HepG2 (cell line): ENCODE results near the gene TPRN. TPM values are rescaled to one million over a fixed set of nuclear protein-coding genes. Genes with fewer than 3 reads are reported as not detected.

Experiments used
- ATAC-seq: fragments of 200-7000 bp; cut with Tn5 transposase; 3 replicates; pipeline ENCODE4 v1.9.1; 2020; ENCODE audit warnings: mild to moderate bottlenecking, moderate library complexity
- BruUV-seq: library from RNA; stranded (reverse); fragments of 400-500 nt; replicated peaks from 2 replicates; lab custom pipeline; 2021; lab: Mats Ljungman, UMichigan
- CTCF ChIA-PET: fragments of 300-600 bp; formaldehyde crosslinking; extraction: SDS; loops from one replicate; lab custom pipeline; 2021; ENCODE audit warnings: low total read pairs, inconsistent platforms, low intra/inter-chr PET ratio; lab: Yijun Ruan, JAX
- POLR2A ChIA-PET: fragments of 350-600 bp; sonication (Branson Sonifier 250); formaldehyde crosslinking; loops from one replicate; lab custom pipeline; 2020; ENCODE audit warnings: antibody characterized with exemption, inconsistent platforms; lab: Yijun Ruan, JAX
- DNase-seq: peaks from one replicate; pipeline ENCODE4 v3.0.0-alpha.2; 2015; ENCODE audit warnings: low spot score
- FAIRE-seq: peaks from 3 replicates; lab custom pipeline; 2011; peaks lifted over from hg19 to GRCh38; lab: Jason Lieb, UNC
- H2AFZ ChIP-seq: one replicate; pipeline ENCODE4 v1.6.1; 2011; ENCODE audit warnings: low read length, inconsistent platforms
- H3K27ac ChIP-seq: fragments of 300-600 bp; 3 replicates; pipeline ENCODE4 v1.8.0; 2011; ENCODE audit warnings: mixed run types, mild to moderate bottlenecking, mixed read lengths, low read length, inconsistent platforms; ENCODE audit not compliant: insufficient read depth; ENCODE audit errors: extremely low read length
- H3K27me3 ChIP-seq, 2 experiments: fragments of 200-600 bp in 1 of 2; 2 replicates in 1 of 2; 3 replicates in 1 of 2; pipeline versions ENCODE4 v1.6.0 to v1.8.0; 2011; ENCODE audit warnings: low read length in 2 of 2, mild to moderate bottlenecking in 2 of 2, moderate library complexity in 2 of 2, inconsistent platforms in 1 of 2; ENCODE audit not compliant: insufficient read depth in 2 of 2, control insufficient read depth in 1 of 2
- H3K36me3 ChIP-seq, 2 experiments: fragments of 200-600 bp in 1 of 2; replicated peaks in 1 of 2; 2 replicates in 1 of 2; 3 replicates in 1 of 2; pipeline versions ENCODE4 v1.5.1 to v1.8.0; 2011; ENCODE audit warnings: low read length in 2 of 2, inconsistent platforms in 1 of 2; ENCODE audit not compliant: insufficient read depth in 2 of 2, control insufficient read depth in 1 of 2
- H3K4me1 ChIP-seq: 2 replicates; pipeline ENCODE4 v1.5.1; 2012; ENCODE audit warnings: low read length, inconsistent platforms; ENCODE audit not compliant: insufficient read depth
- H3K4me2 ChIP-seq: 2 replicates; pipeline ENCODE4 v1.6.0; 2011; ENCODE audit warnings: low read depth, low read length, inconsistent platforms
- H3K4me3 ChIP-seq, 3 experiments: fragments of 200-600 bp in 1 of 3; sonication (generic), shearing (Covaris generic) in 1 of 3; replicated peaks in 1 of 3; 2 replicates each; pipeline ENCODE4 v1.5.1; 2011 to 2016; ENCODE audit warnings: low read length in 3 of 3, inconsistent platforms in 2 of 3, low read depth in 2 of 3, mild to moderate bottlenecking in 2 of 3, control low read depth in 1 of 3, mixed read lengths in 1 of 3; ENCODE audit not compliant: insufficient read depth in 1 of 3
- H3K79me2 ChIP-seq: one replicate; pipeline ENCODE4 v1.6.1; 2011; ENCODE audit warnings: low read length, inconsistent platforms; ENCODE audit not compliant: insufficient read depth
- H3K9ac ChIP-seq: 2 replicates; pipeline ENCODE4 v1.6.0; 2011; ENCODE audit warnings: mild to moderate bottlenecking, low read depth, low read length, inconsistent platforms; ENCODE audit not compliant: insufficient read depth
- H3K9me3 ChIP-seq: 2 replicates; pipeline ENCODE4 v1.5.1; 2012; ENCODE audit warnings: mild to moderate bottlenecking, low read length
- H4K20me1 ChIP-seq: 2 replicates; pipeline ENCODE4 v1.6.0; 2011; ENCODE audit warnings: inconsistent platforms, mild to moderate bottlenecking, low read length, moderate library complexity; ENCODE audit not compliant: insufficient read depth
- ATF7 ChIP-seq, 2 experiments: fragments of 450-650 bp in 1 of 2; sonication (generic) in 1 of 2; formaldehyde crosslinking in 1 of 2; IDR thresholded peaks; 2 replicates each; pipeline versions ENCODE4 v1.4.0 to v1.6.1; 2016 to 2020; ENCODE audit warnings: antibody characterized with exemption in 1 of 2, mild to moderate bottlenecking in 1 of 2, missing genetic modification reagents in 1 of 2
- ESRRA ChIP-seq: sonication (generic); formaldehyde crosslinking; IDR thresholded peaks from 2 replicates; pipeline ENCODE4 v1.5.1; 2020; ENCODE audit warnings: mild to moderate bottlenecking, low read depth, missing genetic modification reagents
- GABPA ChIP-seq, 2 experiments: IDR thresholded peaks; 2 replicates each; pipeline ENCODE4 v1.6.1; 2011 to 2016; ENCODE audit warnings: low read depth in 2 of 2, low read length in 1 of 2, missing biosample characterization in 1 of 2, missing genetic modification characterization in 1 of 2
- GATAD1 ChIP-seq: IDR thresholded peaks from 2 replicates; pipeline ENCODE4 v1.6.1; 2016; ENCODE audit warnings: missing genetic modification reagents, missing compliant biosample characterization
- HNF4A ChIP-seq: sonication (generic); formaldehyde crosslinking; IDR thresholded peaks from 2 replicates; pipeline ENCODE4 v1.4.0; 2020; ENCODE audit warnings: missing genetic modification reagents
- KMT2B ChIP-seq: IDR thresholded peaks from 2 replicates; pipeline ENCODE4 v1.6.1; 2016; ENCODE audit warnings: missing genetic modification reagents, missing compliant biosample characterization
- PAWR ChIP-seq: sonication (generic); formaldehyde crosslinking; IDR thresholded peaks from 2 replicates; pipeline ENCODE4 v1.4.0; 2020; ENCODE audit warnings: missing genetic modification reagents, mild to moderate bottlenecking, borderline replicate concordance
- PHF20 ChIP-seq: sonication (generic); formaldehyde crosslinking; IDR thresholded peaks from 2 replicates; pipeline ENCODE4 v1.5.0; 2020; ENCODE audit warnings: mild to moderate bottlenecking, missing genetic modification reagents
- PTBP1 ChIP-seq: fragments of 200-400 bp; formaldehyde crosslinking; IDR thresholded peaks from 2 replicates; pipeline ENCODE4 v1.6.1; 2018; ENCODE audit warnings: low read length, low read depth; ENCODE audit not compliant: poor library complexity, severe bottlenecking
- SIN3A ChIP-seq: IDR thresholded peaks from 2 replicates; pipeline ENCODE4 v1.6.1; 2011; ENCODE audit warnings: low read depth, mild to moderate bottlenecking, control low read depth, low read length, borderline replicate concordance
- ZC3H13 ChIP-seq: sonication (generic); formaldehyde crosslinking; IDR thresholded peaks from 2 replicates; pipeline ENCODE4 v1.8.1; 2023; ENCODE audit warnings: mild to moderate bottlenecking, missing genetic modification reagents, moderate library complexity
- ZNF180 ChIP-seq: sonication (generic); formaldehyde crosslinking; IDR thresholded peaks from 2 replicates; pipeline ENCODE4 v1.4.0; 2020; ENCODE audit warnings: low read depth, missing genetic modification reagents, borderline replicate concordance
- ZNF335 ChIP-seq: sonication (generic); formaldehyde crosslinking; IDR thresholded peaks from 2 replicates; pipeline ENCODE4 v1.4.0; 2020; ENCODE audit warnings: missing genetic modification reagents
- ZNF550 ChIP-seq: sonication (generic); formaldehyde crosslinking; IDR thresholded peaks from 2 replicates; pipeline ENCODE4 v1.4.0; 2020; ENCODE audit warnings: mild to moderate bottlenecking, missing genetic modification reagents, borderline replicate concordance
- ZNF776 ChIP-seq: sonication (generic); formaldehyde crosslinking; IDR thresholded peaks from 2 replicates; pipeline ENCODE4 v1.4.0; 2020; ENCODE audit warnings: mild to moderate bottlenecking, missing genetic modification reagents
- WGBS: methylation state at CpG from one replicate; pipeline ENCODE4 v1.1.6; 2017; ENCODE audit warnings: low lambda C conversion rate; 5-methylcytosine and 5-hydroxymethylcytosine counted together
- in situ Hi-C: cut with HindIII; loops from 2 replicates; pipeline ENCODE4 v1.10.0; 2017; ENCODE audit warnings: low pct_unique_long_range_greater_than_20kb; ENCODE audit not compliant: extremely low pct_ligation_motif_present
- intact Hi-C: fragments of 100-400 bp; cut with micrococcal nuclease; formaldehyde crosslinking; loops from one replicate; pipeline ENCODE4 v1.10.0; 2022; ENCODE audit not compliant: unreplicated experiment
- polyA plus RNA-seq, 8 experiments: library from polyadenylated mRNA; depleted of rRNA in 3 of 8; stranded (reverse) in 7 of 8; unstranded in 1 of 8; fragments of >200 nt; fragmentation: Illumina TruSeq in 4 of 8; extraction: Trizol in 4 of 8; gene quantifications; 2 replicates each; pipeline versions ENCODE4 v1.2.1 to v1.2.3, GENCODE V29; 2011 to 2016; ENCODE audit warnings: low read depth in 4 of 8, missing spikeins in 1 of 8, mixed read lengths in 1 of 8; ENCODE audit not compliant: insufficient read depth in 1 of 8
- total RNA-seq, 5 experiments: library from RNA; depleted of rRNA; stranded (reverse); fragments of >200 nt; fragmentation: Illumina TruSeq; extraction: Trizol; gene quantifications; 2 replicates each; pipeline ENCODE4 v1.2.3, GENCODE V29; 2016; ENCODE audit warnings: low read depth in 1 of 5
- TF ChIP-seq, protein P1 (sequence below): sonication (generic); formaldehyde crosslinking; IDR thresholded peaks from 2 replicates; pipeline ENCODE4 v1.4.0; 2020; ENCODE audit warnings: missing genetic modification reagents
- TF ChIP-seq, protein P2 (sequence below): sonication (generic); formaldehyde crosslinking; IDR thresholded peaks from 2 replicates; pipeline ENCODE4 v1.8.1; 2022; ENCODE audit warnings: mild to moderate bottlenecking, missing genetic modification reagents
- TF ChIP-seq, protein P3 (sequence below): sonication (generic); formaldehyde crosslinking; IDR thresholded peaks from 2 replicates; pipeline ENCODE4 v1.5.0; 2020; ENCODE audit warnings: missing genetic modification reagents
- TF ChIP-seq, protein P4 (sequence below): sonication (generic); formaldehyde crosslinking; IDR thresholded peaks from 2 replicates; pipeline ENCODE4 v1.8.1; 2023; ENCODE audit warnings: missing genetic modification reagents, inconsistent platforms, borderline replicate concordance

TPRN gene
- total and polyA plus RNA-seq, 2 of the 13 experiments (the other 11 are each of a cell fraction or from before 2014, with no cell fraction given), result 10.1 to 19.2 TPM

DNA sequence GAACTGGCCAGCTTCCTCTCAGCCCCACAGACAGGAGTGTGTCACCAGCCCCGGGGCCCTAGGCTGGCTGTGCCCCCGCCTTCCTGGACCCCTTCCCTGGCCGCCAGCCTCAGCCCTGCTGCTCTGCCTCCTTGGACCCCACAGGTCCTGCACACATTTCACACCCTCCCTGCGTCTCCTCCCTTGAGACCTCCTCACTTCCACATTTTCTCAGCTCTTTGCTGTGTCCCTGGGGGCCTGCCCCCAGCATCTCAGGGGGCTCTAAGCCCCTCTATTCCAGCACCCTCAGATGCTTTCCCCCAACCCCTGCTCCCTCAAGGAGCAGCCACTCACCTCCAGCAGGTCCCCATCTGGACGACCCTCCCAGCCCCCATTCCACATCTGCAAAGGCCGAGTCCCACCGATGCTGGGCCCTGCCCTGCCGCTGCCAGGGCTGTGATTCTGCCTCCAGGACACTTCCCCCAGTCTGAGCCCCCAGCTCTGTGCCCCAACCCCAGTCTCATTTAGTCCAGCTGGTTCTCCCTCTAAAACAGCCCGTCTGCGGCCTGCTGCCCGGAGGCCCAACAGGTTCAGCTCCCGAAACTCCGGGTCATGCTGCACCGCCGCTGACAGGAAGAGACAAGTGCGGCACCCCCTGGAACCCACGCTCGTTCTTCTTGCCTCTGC is 34.4 kb upstream of the TPRN start:
- Histone ChIP-seq H3K4me2 (peak overlapping the region; percentile 85), H2AFZ (no peak overlapping the region), H3K9me3 (no peaks in the 10 kb centered on the region), H3K79me2 (peaks cover 15% of the 10 kb centered on the region), H3K36me3 (no peaks in the 10 kb centered on the region), H4K20me1 (no peaks in the 10 kb centered on the region), H3K27me3 (no peaks in the 10 kb centered on the region), H3K27ac (peak overlapping the region; percentile 68), H3K4me3 (peak overlapping the region; percentile 67 to 81 (median 72)), H3K9ac (peak overlapping the region; percentile 72), H3K4me1 (peaks cover 66% of the 10 kb centered on the region)
- DNase-seq (no peak), ATAC-seq (no peak), FAIRE-seq (no peak)
- CTCF ChIA-PET, result interaction anchor here (1.0 to 2.6 kb wide), 3 partner anchors 46 to 72 kb away, joined by 3 to 19 read pairs (median 3); partner anchors contain the start of genes ANAPC2 and SSNA1
- in situ Hi-C loops (no loop called here), intact Hi-C loops (no loop called here)
- BruUV-seq, result no TSS peak
- 4% methylated on average over 13 of the region's 18 CpGs for WGBS
- POLR2A ChIA-PET, result interaction anchor here (0.7 to 4.1 kb wide), 5 partner anchors 11 to 34 kb away, joined by 4 to 45 read pairs (median 15); partner anchors contain the start of genes CYSRT1, NELFB, RNF208 and TPRN
- no peak for TF ChIP-seq HNF4A
- TF ChIP-seq, protein P1, sequence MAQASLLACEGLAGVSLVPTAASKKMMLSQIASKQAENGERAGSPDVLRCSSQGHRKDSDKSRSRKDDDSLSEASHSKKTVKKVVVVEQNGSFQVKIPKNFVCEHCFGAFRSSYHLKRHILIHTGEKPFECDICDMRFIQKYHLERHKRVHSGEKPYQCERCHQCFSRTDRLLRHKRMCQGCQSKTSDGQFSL (CRISPR knock-in tag), result no peak
- 0 out of 2 replicates have a peak, but pooled peaks have one; percentile 17 for TF ChIP-seq PHF20 (CRISPR knock-in tag)
- TF ChIP-seq SIN3A, result no peak
- no peak for TF ChIP-seq PTBP1
- TF ChIP-seq, protein P2, sequence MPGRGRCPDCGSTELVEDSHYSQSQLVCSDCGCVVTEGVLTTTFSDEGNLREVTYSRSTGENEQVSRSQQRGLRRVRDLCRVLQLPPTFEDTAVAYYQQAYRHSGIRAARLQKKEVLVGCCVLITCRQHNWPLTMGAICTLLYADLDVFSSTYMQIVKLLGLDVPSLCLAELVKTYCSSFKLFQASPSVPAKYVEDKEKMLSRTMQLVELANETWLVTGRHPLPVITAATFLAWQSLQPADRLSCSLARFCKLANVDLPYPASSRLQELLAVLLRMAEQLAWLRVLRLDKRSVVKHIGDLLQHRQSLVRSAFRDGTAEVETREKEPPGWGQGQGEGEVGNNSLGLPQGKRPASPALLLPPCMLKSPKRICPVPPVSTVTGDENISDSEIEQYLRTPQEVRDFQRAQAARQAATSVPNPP (CRISPR knock-in tag), result no peak
- TF ChIP-seq ZNF335, result no peak
- TF ChIP-seq, protein P3, sequence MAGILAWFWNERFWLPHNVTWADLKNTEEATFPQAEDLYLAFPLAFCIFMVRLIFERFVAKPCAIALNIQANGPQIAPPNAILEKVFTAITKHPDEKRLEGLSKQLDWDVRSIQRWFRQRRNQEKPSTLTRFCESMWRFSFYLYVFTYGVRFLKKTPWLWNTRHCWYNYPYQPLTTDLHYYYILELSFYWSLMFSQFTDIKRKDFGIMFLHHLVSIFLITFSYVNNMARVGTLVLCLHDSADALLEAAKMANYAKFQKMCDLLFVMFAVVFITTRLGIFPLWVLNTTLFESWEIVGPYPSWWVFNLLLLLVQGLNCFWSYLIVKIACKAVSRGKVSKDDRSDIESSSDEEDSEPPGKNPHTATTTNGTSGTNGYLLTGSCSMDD, result no peak
- TF ChIP-seq GABPA (IDR thresholded peaks at IDR 0.05; ENCODE audit: low read depth, low read length), result no peak
- no peak for TF ChIP-seq GABPA (CRISPR knock-in tag; IDR thresholded peaks at IDR 0.05; ENCODE audit: low read depth)
- 0 out of 2 replicates have a peak, but pooled peaks have one; percentile 12 for TF ChIP-seq KMT2B
- TF ChIP-seq ATF7 (IDR thresholded peaks at IDR 0.05), result no peak
- TF ChIP-seq ATF7 (CRISPR knock-in tag; IDR thresholded peaks at IDR 0.05), result no peak
- 0 out of 2 replicates have a peak, but pooled peaks have one; percentile 20 for TF ChIP-seq PAWR
- peak; percentile 40; the same call in 1 of the 2 replicates for TF ChIP-seq ZC3H13 (CRISPR knock-in tag)
- TF ChIP-seq ZNF776 (CRISPR knock-in tag), result no peak
- TF ChIP-seq GATAD1, result no peak
- TF ChIP-seq, protein P4, sequence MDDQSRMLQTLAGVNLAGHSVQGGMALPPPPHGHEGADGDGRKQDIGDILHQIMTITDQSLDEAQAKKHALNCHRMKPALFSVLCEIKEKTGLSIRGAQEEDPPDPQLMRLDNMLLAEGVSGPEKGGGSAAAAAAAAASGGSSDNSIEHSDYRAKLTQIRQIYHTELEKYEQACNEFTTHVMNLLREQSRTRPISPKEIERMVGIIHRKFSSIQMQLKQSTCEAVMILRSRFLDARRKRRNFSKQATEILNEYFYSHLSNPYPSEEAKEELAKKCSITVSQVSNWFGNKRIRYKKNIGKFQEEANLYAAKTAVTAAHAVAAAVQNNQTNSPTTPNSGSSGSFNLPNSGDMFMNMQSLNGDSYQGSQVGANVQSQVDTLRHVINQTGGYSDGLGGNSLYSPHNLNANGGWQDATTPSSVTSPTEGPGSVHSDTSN (CRISPR knock-in tag), result no peak
- no peak for TF ChIP-seq ZNF180 (CRISPR knock-in tag)
- no peak for TF ChIP-seq ESRRA (CRISPR knock-in tag)
- no peak for TF ChIP-seq ZNF550 (CRISPR knock-in tag)
